Omental fat pad (tissue), 4 donors: Measurements from ENCODE around the gene EPHA6. TPM values are rescaled to one million over a fixed set of nuclear protein-coding genes. Genes with fewer than 3 reads are reported as not detected.
"Not testable (repeated sequence)": the region's sequence is repeated elsewhere in the genome, so short reads cannot be mapped to it uniquely, and the experiment has no call there.

Experiments
- ATAC-seq: fragments of 150-250 bp; one replicate; pipeline ENCODE4 v1.9.1; 2016; ENCODE audit warnings: mild to moderate bottlenecking, moderate library complexity; ENCODE audit not compliant: low FRiP score
- DNase-seq: peaks from one replicate; pipeline ENCODE4 v3.0.0-alpha.2; 2019; ENCODE audit warnings: low spot score
- total RNA-seq, 4 donors: library from RNA; depleted of rRNA; stranded (reverse); fragments of >200 nt; gene quantifications; one replicate each; pipeline ENCODE4 v1.1.0, GENCODE V29; 2016
- TF ChIP-seq, protein P1 (sequence below), 3 donors: fragments of 450-650 bp; IDR thresholded peaks; one replicate each; pipeline ENCODE4 v1.5.1; 2016 to 2017; ENCODE audit warnings: antibody characterized with exemption in 3 of 3, mild to moderate bottlenecking in 3 of 3, moderate library complexity in 2 of 3

The EPHA6 gene
- total RNA-seq, 4 donors from 2014 or later: 0.56 to 5.0 (median 2.4) TPM; not detected in 1

DNA sequence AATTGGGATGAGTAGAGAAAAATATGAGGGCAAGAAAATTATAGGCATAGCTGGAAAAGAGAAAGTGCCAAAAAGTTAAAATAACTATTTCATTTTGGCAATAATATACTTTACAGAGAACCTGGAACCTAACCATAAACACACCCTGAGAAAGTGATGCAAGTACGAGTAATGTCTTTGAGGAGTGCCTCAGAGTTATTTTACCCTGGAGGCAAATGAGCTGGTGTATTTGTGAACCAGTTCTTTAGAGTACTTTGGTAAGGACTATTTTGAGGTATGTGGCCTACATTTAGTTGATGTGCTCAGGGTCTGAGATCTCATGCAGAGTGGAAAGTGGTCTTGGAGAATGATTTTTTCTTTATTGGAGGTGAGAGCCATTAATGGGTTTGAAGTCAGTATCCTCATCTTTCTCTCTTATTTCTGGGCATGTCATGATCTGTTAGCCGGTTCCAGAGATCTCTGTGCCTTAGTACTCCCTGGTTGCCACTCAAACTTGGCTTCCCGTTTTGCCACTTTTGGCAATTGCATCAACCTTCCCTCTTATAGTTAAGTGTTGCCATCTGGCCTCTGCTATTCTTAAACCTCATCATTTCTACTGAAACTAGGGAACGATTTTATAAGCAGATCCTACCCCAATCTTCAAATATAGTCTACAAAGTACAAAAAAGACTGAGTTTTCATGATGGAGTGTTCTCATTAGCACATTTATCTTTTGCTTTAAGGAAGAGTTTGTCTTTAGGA is 145.7 kb downstream of the EPHA6 start:
- ATAC-seq: peak; percentile 62
- TF ChIP-seq, protein P1, sequence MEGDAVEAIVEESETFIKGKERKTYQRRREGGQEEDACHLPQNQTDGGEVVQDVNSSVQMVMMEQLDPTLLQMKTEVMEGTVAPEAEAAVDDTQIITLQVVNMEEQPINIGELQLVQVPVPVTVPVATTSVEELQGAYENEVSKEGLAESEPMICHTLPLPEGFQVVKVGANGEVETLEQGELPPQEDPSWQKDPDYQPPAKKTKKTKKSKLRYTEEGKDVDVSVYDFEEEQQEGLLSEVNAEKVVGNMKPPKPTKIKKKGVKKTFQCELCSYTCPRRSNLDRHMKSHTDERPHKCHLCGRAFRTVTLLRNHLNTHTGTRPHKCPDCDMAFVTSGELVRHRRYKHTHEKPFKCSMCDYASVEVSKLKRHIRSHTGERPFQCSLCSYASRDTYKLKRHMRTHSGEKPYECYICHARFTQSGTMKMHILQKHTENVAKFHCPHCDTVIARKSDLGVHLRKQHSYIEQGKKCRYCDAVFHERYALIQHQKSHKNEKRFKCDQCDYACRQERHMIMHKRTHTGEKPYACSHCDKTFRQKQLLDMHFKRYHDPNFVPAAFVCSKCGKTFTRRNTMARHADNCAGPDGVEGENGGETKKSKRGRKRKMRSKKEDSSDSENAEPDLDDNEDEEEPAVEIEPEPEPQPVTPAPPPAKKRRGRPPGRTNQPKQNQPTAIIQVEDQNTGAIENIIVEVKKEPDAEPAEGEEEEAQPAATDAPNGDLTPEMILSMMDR (IDR thresholded peaks at IDR 0.05): no peak
- no peak for DNase-seq

DNA sequence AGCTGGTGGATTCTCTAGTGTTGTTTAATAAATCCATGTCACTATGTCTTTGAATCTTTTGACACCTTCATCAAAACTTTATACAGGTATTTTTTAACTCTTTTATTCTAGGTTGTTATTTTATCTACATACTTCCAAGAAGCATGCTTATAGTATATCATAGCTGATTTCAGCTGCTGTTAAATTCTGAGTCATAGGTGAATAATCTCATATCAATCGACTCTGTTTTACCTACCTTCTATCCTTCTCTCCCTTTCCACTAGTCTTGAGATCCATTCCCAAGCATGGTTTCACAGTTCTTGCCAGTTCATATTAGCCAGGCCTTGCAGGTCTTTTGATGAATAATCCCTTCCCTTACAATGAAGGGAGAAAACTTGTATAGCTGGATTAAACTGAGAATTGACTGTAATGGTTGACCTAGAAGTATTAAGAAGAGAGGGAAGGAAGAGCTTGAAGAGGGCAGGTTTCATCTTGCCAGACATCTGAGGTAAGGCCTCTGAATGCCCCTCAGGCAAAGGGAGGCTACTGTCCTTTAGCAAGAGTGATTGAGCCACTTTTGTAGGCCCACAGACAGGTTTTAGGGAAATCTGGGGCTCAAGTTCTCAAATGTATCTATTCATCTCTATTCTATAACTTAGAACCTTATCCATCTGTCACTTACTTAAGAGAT is 146.4 kb downstream of the EPHA6 start:
- ATAC-seq: no peak
- DNase-seq: no peak
- TF ChIP-seq, protein P1 (IDR thresholded peaks at IDR 0.05): no peak

DNA sequence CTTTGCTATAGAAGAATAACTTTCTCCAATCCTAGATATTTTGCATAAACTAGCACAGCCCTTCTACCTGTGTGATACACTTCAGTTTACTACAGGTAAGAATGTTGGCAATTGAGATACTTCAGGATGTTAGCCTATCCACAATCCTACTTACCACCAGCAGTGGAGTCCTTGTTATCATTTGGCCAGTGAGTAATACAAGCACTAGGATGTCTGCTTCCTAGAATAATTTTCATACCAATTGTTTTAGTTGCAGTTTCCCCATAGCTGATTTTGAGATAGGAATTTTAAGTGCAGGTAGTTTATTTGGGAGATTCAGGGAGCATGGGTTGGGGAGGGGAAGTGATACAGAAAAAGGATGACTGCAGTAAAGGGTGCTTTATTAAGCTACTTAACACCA is 147.2 kb downstream of the EPHA6 start:
- DNase-seq (no peak), ATAC-seq (no peak)
- TF ChIP-seq, protein P1 (IDR thresholded peaks at IDR 0.05): no peak

DNA sequence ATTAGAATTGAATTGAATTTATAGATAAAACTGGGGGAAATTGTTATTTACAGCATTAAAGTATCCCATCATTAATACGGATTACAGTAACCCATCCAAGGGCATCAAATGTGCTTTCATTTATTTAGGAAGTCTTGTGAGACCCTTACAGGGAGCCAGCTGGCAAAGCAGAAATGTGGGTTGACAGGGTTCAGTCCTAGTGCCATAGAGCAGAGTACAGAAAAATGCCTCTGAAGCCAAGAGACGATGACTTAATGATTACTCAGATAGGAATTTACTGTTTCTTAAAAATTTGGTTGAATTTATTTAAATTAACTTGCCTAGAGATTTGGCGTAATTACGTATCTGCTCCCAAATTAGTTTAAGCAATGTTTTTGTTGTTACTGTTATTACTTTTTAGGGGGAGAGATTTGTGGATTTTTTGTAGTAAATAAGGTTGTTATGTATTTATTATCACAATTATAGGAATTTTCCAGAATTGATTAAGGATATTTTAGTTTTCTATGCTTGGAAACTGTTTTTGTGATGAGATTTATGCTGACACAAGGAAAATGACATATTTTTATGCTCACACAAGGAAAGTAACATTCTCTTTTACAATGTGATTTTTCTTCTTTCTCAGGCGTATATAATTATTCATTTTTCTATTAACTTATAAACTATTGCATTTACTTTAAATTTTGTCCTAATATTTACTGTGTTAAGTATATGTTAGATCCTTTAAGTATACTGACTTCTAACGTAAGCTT is 152.0 kb downstream of the EPHA6 start:
- TF ChIP-seq, protein P1 (IDR thresholded peaks at IDR 0.05): no peak
- ATAC-seq: no peak
- DNase-seq: no peak

DNA sequence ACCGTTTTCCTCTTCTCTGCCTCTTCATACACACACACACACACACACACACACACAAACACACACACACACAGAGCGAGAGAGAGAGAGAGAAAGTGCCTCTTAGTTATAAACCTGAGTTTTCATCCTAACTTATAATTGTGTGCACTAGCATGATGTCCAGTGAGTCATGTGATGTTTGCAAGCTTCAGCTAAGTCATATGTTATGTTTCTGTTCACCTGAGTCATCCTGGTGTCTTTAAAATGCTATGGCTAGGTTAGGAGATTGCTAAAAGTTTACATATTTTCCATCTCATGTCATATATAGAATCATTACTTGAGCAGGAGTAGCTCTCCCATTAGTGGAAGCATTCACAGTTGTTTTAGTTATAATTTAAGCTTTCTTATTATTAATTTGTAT is 155.8 kb downstream of the EPHA6 start:
- DNase-seq: no peak

DNA sequence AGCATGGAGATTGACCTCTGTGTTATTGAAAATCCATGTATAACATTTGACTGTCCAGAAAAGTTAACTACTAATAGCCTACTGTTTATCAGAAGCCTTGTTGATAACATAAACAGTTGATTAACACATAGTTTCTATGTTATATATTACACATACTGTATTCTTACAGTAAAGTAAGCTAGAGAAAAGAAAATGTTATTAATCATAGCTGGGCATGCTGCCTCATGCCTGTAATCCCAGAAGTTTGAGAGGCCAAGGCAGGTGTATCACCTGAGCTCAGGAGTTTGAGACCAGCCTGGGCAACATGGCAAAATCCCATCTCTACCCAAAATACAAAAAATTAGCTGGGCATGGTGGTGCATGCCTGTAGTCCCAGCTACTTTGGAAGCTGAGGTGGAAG is 163.3 kb downstream of the EPHA6 start:
- ATAC-seq (no peak), DNase-seq (no peak)
- TF ChIP-seq, protein P1 (IDR thresholded peaks at IDR 0.05): no peak

More for the DNA sequence above, 155.8 kb downstream of the EPHA6 start:
- TF ChIP-seq, protein P1 (IDR thresholded peaks at IDR 0.05): no peak
- no peak for ATAC-seq

DNA sequence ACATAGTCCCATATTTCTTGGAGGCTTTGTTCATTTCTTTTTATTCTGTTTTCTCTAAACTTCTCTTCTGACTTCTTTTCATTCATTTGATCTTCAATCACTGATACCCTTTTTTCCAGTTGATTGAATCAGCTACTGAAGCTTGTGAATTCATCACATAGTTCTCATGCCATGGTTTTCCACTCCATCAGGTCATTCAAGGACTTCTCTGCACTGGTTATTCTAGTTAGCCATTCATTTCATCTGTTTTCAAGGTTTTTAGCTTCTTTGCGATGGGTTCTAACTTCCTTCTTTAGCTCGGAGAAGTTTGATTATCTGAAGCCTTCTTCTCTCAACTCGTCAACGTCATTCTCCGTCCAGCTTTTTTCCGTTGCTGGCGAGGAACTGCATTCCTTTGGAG is 169.3 kb downstream of the EPHA6 start:
- ATAC-seq, DNase-seq: not testable (repeated sequence)
